Calu3 (cell line): ENCODE data around the gene ADGRG4. TPM values are rescaled to one million over a fixed set of nuclear protein-coding genes. Genes with fewer than 3 reads are reported as not detected.

ENCODE experiments used
- BruUV-seq: library from RNA; stranded (reverse); fragments of 400-500 nt; replicated peaks from 2 replicates; lab custom pipeline; 2021; lab: Mats Ljungman, UMichigan
- CTCF ChIA-PET: fragments of 300-600 bp; sonication (Branson Sonifier 250); formaldehyde crosslinking; loops from one replicate; lab custom pipeline; 2022; ENCODE audit warnings: antibody characterized with exemption; lab: Charles Lee
- DNase-seq: peaks from one replicate; pipeline ENCODE4 v3.0.0; 2022
- H3K27ac Mint-ChIP-seq: one replicate; pipeline ENCODE4 v1.8.0; 2022; ENCODE audit warnings: mixed read lengths; ENCODE audit not compliant: unreplicated experiment
- H3K27me3 Mint-ChIP-seq: one replicate; pipeline ENCODE4 v1.8.0; 2022; ENCODE audit warnings: mixed read lengths; ENCODE audit not compliant: unreplicated experiment
- H3K36me3 Mint-ChIP-seq: one replicate; pipeline ENCODE4 v1.8.0; 2022; ENCODE audit warnings: mild to moderate bottlenecking, moderate library complexity, mixed read lengths; ENCODE audit not compliant: insufficient read depth, unreplicated experiment
- H3K4me1 Mint-ChIP-seq: one replicate; pipeline ENCODE4 v1.8.0; 2022; ENCODE audit warnings: mild to moderate bottlenecking, low read depth, mixed read lengths; ENCODE audit not compliant: unreplicated experiment
- H3K4me3 Mint-ChIP-seq: one replicate; pipeline ENCODE4 v1.8.0; 2022; ENCODE audit warnings: mild to moderate bottlenecking, low read depth, moderate library complexity, mixed read lengths; ENCODE audit not compliant: unreplicated experiment
- H3K9me3 Mint-ChIP-seq: one replicate; pipeline ENCODE4 v1.8.0; 2022; ENCODE audit warnings: low read depth, mixed read lengths; ENCODE audit not compliant: unreplicated experiment
- CTCF ChIP-seq: fragments of 200-600 bp; IDR thresholded peaks from one replicate; pipeline ENCODE4 v1.8.0; 2022; ENCODE audit warnings: antibody characterized with exemption; ENCODE audit not compliant: unreplicated experiment
- intact Hi-C: fragments of 100-400 bp; cut with micrococcal nuclease; formaldehyde crosslinking; loops from one replicate; pipeline ENCODE4 v1.10.0; 2022; ENCODE audit not compliant: unreplicated experiment
- total RNA-seq: library from RNA; stranded (reverse); gene quantifications from 2 replicates; pipeline ENCODE4 v1.2.3, GENCODE V29; 2022

Gene ADGRG4
- total RNA-seq, 1 experiment from 2014 or later = not detected

GRCh38 chrX:136321532-136321931 is 20.8 kb downstream of the ADGRG4 start:
- CTCF ChIA-PET = no interaction called here
- DNase-seq = no peak
- BruUV-seq = no TSS peak
- H3K27me3 Mint-ChIP-seq = no peaks in the 10 kb centered on the region
- no peak overlapping the region for H3K27ac Mint-ChIP-seq
- H3K36me3 Mint-ChIP-seq = no peaks in the 10 kb centered on the region
- H3K4me1 Mint-ChIP-seq = no peaks in the 10 kb centered on the region
- H3K4me3 Mint-ChIP-seq = no peak overlapping the region
- intact Hi-C loops = loop anchor here (5.0 kb wide), 1 partner anchor 461 kb away; the partner anchor contains the start of gene ARHGEF6
- no peak for TF ChIP-seq CTCF
- no peaks in the 10 kb centered on the region for H3K9me3 Mint-ChIP-seq

- Mint-ChIP-seq H3K9me3 (no peaks in the 10 kb centered on the region), H3K36me3 (no peaks in the 10 kb centered on the region), H3K4me3 (no peak overlapping the region), H3K27me3 (no peaks in the 10 kb centered on the region), H3K27ac (no peak overlapping the region), H3K4me1 (no peaks in the 10 kb centered on the region)
- no TSS peak for BruUV-seq
- DNase-seq = no peak
- intact Hi-C loops = loop anchor here (5.0 kb wide), 1 partner anchor 460 kb away; the partner anchor contains the start of gene ARHGEF6
- no peak for TF ChIP-seq CTCF
- CTCF ChIA-PET = no interaction called here
Observed at GRCh38 chrX:136322064-136322463, 21.3 kb downstream of the ADGRG4 start.

- BruUV-seq = no TSS peak
- CTCF ChIA-PET = interaction anchor here (1.1 kb wide), 1 partner anchor 17 kb away, joined by 3 read pairs; no protein-coding TSS in a partner anchor
- intact Hi-C loops = no loop called here
Observed at GRCh38 chrX:136325377-136325776, 24.6 kb downstream of the ADGRG4 start.

GRCh38 chrX:136328933-136329332 is 28.2 kb downstream of the ADGRG4 start:
- Mint-ChIP-seq H3K4me1 (no peaks in the 10 kb centered on the region), H3K4me3 (no peak overlapping the region), H3K27ac (no peak overlapping the region), H3K27me3 (no peaks in the 10 kb centered on the region), H3K9me3 (peaks cover 2% of the 10 kb centered on the region), H3K36me3 (no peaks in the 10 kb centered on the region)
- no peak for TF ChIP-seq CTCF
- CTCF ChIA-PET = no interaction called here
- no peak for DNase-seq
- no TSS peak for BruUV-seq
- intact Hi-C loops = no loop called here

More at GRCh38 chrX:136325377-136325776, 24.6 kb downstream of the ADGRG4 start:
- Mint-ChIP-seq H3K36me3 (no peaks in the 10 kb centered on the region), H3K4me1 (no peaks in the 10 kb centered on the region), H3K27me3 (no peaks in the 10 kb centered on the region), H3K9me3 (no peaks in the 10 kb centered on the region), H3K4me3 (no peak overlapping the region), H3K27ac (no peak overlapping the region)
- DNase-seq = no peak
- TF ChIP-seq CTCF = no peak
